HG03025 (cell line): ENCODE results near the gene ZNF26.

Experiments
- ATAC-seq: cut with Tn5 transposase; IDR thresholded peaks from one replicate; pipeline ENCODE4 v1.9.1; 2021; ENCODE audit warnings: mild to moderate bottlenecking, moderate library complexity; ENCODE audit not compliant: unreplicated experiment, low FRiP score

ZNF26 gene

GRCh38 chr12:133058203-133059113 is 72.3 kb downstream of the ZNF26 start:
- no peak for ATAC-seq

GRCh38 chr12:133061954-133062353 is 75.8 kb downstream of the ZNF26 start:
- ATAC-seq, result no peak

- ATAC-seq, result no peak
These were observed 77.4 kb downstream of the ZNF26 start for GRCh38 chr12:133063556-133063955.

- no peak for ATAC-seq
These were observed 87.7 kb downstream of the ZNF26 start for GRCh38 chr12:133073836-133074235.
